Measurements from ENCODE around the gene ENC1. TPM values are rescaled to one million over a fixed set of nuclear protein-coding genes. Genes with fewer than 3 reads are reported as not detected.

Gene ENC1
- total RNA-seq, 2 experiments from 2014 or later = 2.2 to 3.4 TPM

DNA sequence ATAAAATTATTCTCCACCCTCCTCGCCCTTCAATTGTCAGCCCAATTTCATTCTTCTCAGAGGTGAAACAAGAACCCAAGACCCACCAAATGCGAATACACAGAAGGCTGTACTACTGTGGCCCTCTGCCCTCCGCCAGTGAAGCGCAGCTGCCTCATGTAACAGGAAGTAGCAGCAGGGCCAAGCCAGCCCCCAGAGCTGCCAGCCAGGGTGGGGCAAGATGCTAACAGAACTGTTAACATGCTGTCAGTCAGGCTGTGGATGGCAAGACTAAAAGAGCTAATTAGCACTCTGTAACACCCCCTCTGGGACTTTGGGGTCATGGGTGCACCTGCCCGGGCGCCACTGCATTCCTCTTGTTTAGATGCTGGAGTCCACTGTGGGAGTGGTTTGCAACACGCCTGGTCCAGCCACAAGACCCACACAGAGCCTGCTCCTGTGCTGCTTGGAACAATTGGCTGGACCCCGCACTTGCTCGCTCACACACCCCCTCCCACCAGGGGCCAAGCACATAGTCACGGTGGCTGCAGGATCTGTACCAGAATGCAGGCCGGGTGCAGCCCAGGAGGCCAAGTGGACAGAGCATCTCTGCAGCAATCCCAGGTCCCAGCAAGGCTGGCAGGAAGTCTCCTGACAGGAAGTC is 30.0 kb upstream of the ENC1 start:
- Mint-ChIP-seq H3K9me3 (peaks cover 3% of the 10 kb centered on the region), H3K27me3 (peaks cover 3% of the 10 kb centered on the region), H3K36me3 (ENCODE audit: low read depth) (no peaks in the 10 kb centered on the region), H3K4me1 (no peaks in the 10 kb centered on the region), H3K4me3 (no peak overlapping the region), H3K27ac (no peak overlapping the region)
- no peak for DNase-seq
- POLR2A ChIA-PET = no interaction called here
- CTCF ChIA-PET = no interaction called here

DNA sequence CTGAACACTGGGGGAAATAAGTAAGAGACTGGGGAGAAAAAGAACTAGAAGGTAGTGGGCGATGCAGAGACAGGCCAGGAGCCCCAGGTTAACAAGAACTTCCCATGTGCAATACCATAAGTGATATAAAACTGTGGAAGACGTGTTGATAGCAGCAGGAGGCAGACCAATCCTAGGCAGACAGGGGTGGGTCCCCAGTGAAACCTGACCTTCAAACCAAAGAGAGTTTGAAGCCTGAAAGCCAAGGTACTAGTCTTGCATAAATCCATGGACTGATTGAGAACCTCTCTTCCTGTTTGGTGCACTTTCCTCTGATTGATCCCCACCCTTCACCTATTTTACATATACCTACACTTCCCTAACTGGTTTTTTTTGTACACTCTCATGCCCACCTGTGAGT is 29.3 kb upstream of the ENC1 start:
- no peak overlapping the region for H3K4me3 Mint-ChIP-seq
- POLR2A ChIA-PET = no interaction called here

DNA sequence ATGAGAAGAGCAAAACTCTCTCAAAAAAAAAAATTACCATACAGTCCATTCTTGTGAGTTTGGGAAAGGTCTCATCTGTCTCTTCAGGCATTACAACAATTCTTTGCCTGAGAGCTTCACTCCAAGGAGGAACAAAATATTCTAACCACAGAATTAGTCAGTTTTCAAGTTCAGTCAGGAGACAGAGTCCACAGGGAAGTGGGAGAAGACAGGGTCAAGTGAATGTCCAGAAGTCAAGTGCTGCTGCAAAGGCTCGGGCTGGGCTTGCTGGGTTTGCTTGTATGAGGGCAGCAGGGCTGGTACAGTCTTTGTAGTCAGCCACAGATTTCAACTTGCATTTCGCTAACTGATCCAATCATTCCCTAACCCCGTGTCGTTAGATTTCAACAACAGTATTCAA is 26.9 kb upstream of the ENC1 start:
- Mint-ChIP-seq H3K27ac (no peak overlapping the region), H3K4me3 (no peak overlapping the region), H3K9me3 (peaks cover 3% of the 10 kb centered on the region), H3K36me3 (ENCODE audit: low read depth) (no peaks in the 10 kb centered on the region), H3K4me1 (no peaks in the 10 kb centered on the region), H3K27me3 (peaks cover 2% of the 10 kb centered on the region)
- CTCF ChIA-PET = interaction anchor here (0.6 kb wide), 1 partner anchor 423 kb away, joined by 3 read pairs; no protein-coding TSS in a partner anchor
- DNase-seq = no peak
- POLR2A ChIA-PET = interaction anchor here (0.6 kb wide), 1 partner anchor 83 kb away, joined by 3 read pairs; no protein-coding TSS in a partner anchor

More for the DNA sequence above, 29.3 kb upstream of the ENC1 start:
- Mint-ChIP-seq H3K36me3 (ENCODE audit: low read depth) (no peaks in the 10 kb centered on the region), H3K27ac (no peak overlapping the region), H3K27me3 (peaks cover 3% of the 10 kb centered on the region), H3K9me3 (peaks cover 3% of the 10 kb centered on the region), H3K4me1 (no peaks in the 10 kb centered on the region)
- no peak for DNase-seq
- CTCF ChIA-PET = no interaction called here

GRCh38 chr5:74665816-74666215 is 25.3 kb upstream of the ENC1 start:
- Mint-ChIP-seq H3K36me3 (ENCODE audit: low read depth) (no peaks in the 10 kb centered on the region), H3K27ac (no peak overlapping the region), H3K27me3 (peaks cover 10% of the 10 kb centered on the region), H3K9me3 (peaks cover 3% of the 10 kb centered on the region), H3K4me1 (no peaks in the 10 kb centered on the region), H3K4me3 (no peak overlapping the region)
- POLR2A ChIA-PET = no interaction called here
- CTCF ChIA-PET = interaction anchor here (0.6 kb wide), 1 partner anchor 235 kb away, joined by 3 read pairs; no protein-coding TSS in a partner anchor
- no peak for DNase-seq

- peaks cover 3% of the 10 kb centered on the region for H3K9me3 Mint-ChIP-seq
- ChIA-PET CTCF (no interaction called here), POLR2A (no interaction called here)
- H3K4me3 Mint-ChIP-seq = no peak overlapping the region
- H3K4me1 Mint-ChIP-seq = no peaks in the 10 kb centered on the region
- no peak overlapping the region for H3K27ac Mint-ChIP-seq
- no peak for DNase-seq
- no peaks in the 10 kb centered on the region for H3K36me3 Mint-ChIP-seq (ENCODE audit: low read depth)
- peaks cover 15% of the 10 kb centered on the region for H3K27me3 Mint-ChIP-seq
These were observed 24.7 kb upstream of the ENC1 start for GRCh38 chr5:74665273-74665672.

- ChIA-PET POLR2A (no interaction called here), CTCF (no interaction called here)
- no peaks in the 10 kb centered on the region for H3K36me3 Mint-ChIP-seq (ENCODE audit: low read depth)
- H3K4me3 Mint-ChIP-seq = no peak overlapping the region
- DNase-seq = no peak
- H3K9me3 Mint-ChIP-seq = peaks cover under 1% of the 10 kb centered on the region
- H3K4me1 Mint-ChIP-seq = no peaks in the 10 kb centered on the region
- peaks cover 16% of the 10 kb centered on the region for H3K27me3 Mint-ChIP-seq
- H3K27ac Mint-ChIP-seq = no peak overlapping the region
These were observed 24.0 kb upstream of the ENC1 start for GRCh38 chr5:74664551-74664950.

DNA sequence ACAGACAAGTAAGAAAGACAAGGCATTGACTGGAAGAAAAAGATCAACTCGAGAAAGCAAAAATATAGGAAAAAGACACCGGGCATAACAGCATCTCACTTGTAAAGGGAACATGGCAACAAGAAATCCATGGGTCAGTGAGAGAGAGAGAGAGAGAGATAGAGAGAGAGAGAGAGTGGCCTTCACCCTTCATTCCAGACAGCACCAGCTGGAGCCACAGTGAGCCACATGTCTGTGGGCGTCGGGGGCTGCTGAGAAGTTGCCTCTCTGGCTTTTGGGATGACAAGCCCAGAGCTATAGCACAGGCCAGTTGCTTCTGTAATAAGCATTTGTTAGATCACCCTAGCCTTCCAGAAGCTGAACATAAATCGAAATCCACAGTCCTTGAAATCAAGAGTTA is 20.3 kb upstream of the ENC1 start:
- CTCF ChIA-PET = interaction anchor here (1.2 to 1.4 kb wide), 2 partner anchors 12 to 20 kb away, joined by 4 to 6 read pairs; no protein-coding TSS in a partner anchor
- Mint-ChIP-seq H3K4me1 (no peaks in the 10 kb centered on the region), H3K27ac (no peak overlapping the region), H3K4me3 (no peak overlapping the region), H3K36me3 (ENCODE audit: low read depth) (no peaks in the 10 kb centered on the region), H3K27me3 (peaks cover 23% of the 10 kb centered on the region), H3K9me3 (no peaks in the 10 kb centered on the region)
- POLR2A ChIA-PET = interaction anchor here (0.5 kb wide), 1 partner anchor 288 kb away, joined by 3 read pairs; no protein-coding TSS in a partner anchor
- no peak for DNase-seq

DNA sequence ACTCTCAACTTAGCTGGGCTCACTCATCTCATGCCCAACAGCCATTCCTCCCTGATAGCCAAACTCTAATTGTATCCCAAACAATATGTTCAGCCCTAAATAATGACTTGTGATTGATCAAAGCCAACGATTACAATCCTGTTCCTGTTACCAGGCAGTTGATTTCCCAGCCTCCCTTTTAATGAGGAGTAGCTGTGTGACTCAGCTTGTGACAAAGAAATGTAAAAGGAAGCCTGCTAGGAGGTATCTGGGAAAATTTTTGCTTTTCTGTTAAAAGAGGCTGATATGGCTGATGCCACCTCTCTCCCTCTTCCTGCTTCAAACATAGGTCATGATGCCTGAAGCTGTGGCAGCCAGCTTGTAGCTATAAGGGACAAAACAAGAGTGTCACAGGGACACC is 19.6 kb upstream of the ENC1 start:
- no peaks in the 10 kb centered on the region for H3K9me3 Mint-ChIP-seq
- CTCF ChIA-PET = interaction anchor here (0.5 to 1.2 kb wide), 2 partner anchors 11 to 208 kb away, joined by 4 to 6 read pairs; no protein-coding TSS in a partner anchor
- H3K27me3 Mint-ChIP-seq = peaks cover 23% of the 10 kb centered on the region

GRCh38 chr5:74659172-74659571 is 18.6 kb upstream of the ENC1 start:
- CTCF ChIA-PET = no interaction called here
- POLR2A ChIA-PET = no interaction called here
- Mint-ChIP-seq H3K27ac (no peak overlapping the region), H3K4me1 (no peaks in the 10 kb centered on the region), H3K36me3 (ENCODE audit: low read depth) (no peaks in the 10 kb centered on the region), H3K4me3 (no peak overlapping the region), H3K27me3 (peaks cover 23% of the 10 kb centered on the region), H3K9me3 (no peaks in the 10 kb centered on the region)
- DNase-seq = no peak

More for the DNA sequence above, 19.6 kb upstream of the ENC1 start:
- Mint-ChIP-seq H3K4me1 (no peaks in the 10 kb centered on the region), H3K27ac (no peak overlapping the region), H3K4me3 (no peak overlapping the region), H3K36me3 (ENCODE audit: low read depth) (no peaks in the 10 kb centered on the region)
- DNase-seq = no peak
- POLR2A ChIA-PET = no interaction called here

DNA sequence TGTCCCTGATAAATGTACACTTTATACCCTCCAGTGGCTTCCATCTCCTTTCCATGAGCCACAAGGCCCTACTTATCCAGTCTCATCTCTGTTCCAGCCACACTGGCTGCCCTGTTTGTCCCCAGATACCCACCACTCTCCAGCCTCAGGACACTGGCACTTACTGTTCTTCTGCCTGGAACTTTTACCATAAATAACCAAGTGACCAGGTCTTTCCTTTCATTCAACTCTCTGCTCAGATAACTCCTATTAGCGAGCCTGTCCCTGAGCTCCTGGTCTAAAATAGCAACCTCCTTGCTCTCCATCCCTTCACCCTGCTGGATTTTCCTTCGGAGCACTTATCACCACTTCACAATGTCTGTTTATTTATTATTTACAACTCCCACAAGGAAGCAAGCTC is 16.6 kb upstream of the ENC1 start:
- Mint-ChIP-seq H3K27ac (no peak overlapping the region), H3K4me1 (no peaks in the 10 kb centered on the region), H3K4me3 (no peak overlapping the region), H3K9me3 (no peaks in the 10 kb centered on the region), H3K27me3 (peaks cover 21% of the 10 kb centered on the region), H3K36me3 (ENCODE audit: low read depth) (no peaks in the 10 kb centered on the region)
- no peak for DNase-seq
- CTCF ChIA-PET = interaction anchor here (0.8 to 1.0 kb wide), 3 partner anchors 12 to 32 kb away, joined by 3 read pairs; no protein-coding TSS in a partner anchor
- POLR2A ChIA-PET = no interaction called here

DNA sequence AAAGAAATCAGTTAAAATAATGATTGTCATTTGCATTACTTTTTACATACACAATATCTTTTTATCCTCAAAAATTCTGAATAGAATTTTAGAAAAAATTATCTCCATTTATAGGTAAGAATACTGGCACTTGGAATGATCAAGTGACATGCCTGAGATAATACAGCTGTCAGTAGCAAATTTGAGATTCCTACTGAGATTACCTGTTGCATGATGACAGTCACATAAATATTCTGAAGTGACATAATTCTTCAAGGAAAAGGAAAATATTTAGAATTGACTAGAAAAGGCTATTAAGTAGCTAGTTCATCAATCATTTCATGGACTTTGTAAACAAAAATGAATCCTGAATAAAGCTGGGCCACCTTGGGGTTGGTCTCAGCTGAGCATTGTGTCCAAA is 15.2 kb upstream of the ENC1 start:
- Mint-ChIP-seq H3K4me1 (no peaks in the 10 kb centered on the region), H3K27ac (no peak overlapping the region), H3K27me3 (peaks cover 15% of the 10 kb centered on the region), H3K36me3 (ENCODE audit: low read depth) (no peaks in the 10 kb centered on the region), H3K4me3 (no peak overlapping the region), H3K9me3 (no peaks in the 10 kb centered on the region)
- POLR2A ChIA-PET = no interaction called here
- DNase-seq = no peak
- CTCF ChIA-PET = no interaction called here

DNA sequence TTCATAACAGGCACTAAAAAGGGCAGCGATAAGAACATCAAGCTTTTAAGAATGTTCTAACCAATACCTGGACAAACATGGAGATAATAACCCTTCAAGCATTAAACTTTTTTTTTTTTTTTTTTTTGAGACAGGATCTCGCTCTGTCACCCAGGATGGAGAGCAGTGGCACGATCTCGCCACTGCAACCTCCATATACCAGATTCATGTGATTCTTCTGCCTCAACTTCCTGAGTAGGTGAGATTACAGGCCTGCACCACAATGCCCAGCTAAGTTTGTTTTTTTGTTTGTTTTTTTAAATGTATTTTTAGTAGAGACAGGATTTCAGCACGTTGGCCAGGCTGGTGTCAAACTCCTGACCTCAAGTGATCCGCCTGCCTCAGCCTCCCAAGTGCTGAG is 14.7 kb upstream of the ENC1 start:
- Mint-ChIP-seq H3K27ac (no peak overlapping the region), H3K9me3 (no peaks in the 10 kb centered on the region), H3K4me3 (no peak overlapping the region), H3K4me1 (no peaks in the 10 kb centered on the region), H3K27me3 (peaks cover 11% of the 10 kb centered on the region), H3K36me3 (ENCODE audit: low read depth) (no peaks in the 10 kb centered on the region)
- POLR2A ChIA-PET = no interaction called here
- no peak for DNase-seq
- CTCF ChIA-PET = interaction anchor here (0.7 to 1.6 kb wide), 2 partner anchors 490 to 753 kb away, joined by 4 read pairs; no protein-coding TSS in a partner anchor

DNA sequence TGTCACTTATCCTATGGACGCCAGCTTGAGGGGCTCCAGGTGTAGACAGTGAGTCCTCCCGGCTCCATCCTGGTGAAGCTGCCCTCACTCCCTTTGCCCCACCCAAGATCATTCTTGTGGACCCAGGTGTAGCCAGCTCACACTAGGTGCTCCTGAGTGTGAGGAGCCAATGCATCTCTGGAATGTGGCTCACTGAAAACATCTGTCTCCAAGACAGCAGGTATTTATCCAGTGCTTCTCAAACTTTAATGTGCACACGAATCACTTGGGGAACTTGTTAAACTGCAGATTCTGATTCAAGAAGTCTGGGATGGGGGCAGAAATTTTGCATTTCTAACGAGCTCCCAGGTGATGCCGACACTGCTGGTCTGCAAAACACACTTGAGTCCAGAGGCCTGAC is 13.5 kb upstream of the ENC1 start:
- Mint-ChIP-seq H3K27me3 (peaks cover 8% of the 10 kb centered on the region), H3K4me1 (no peaks in the 10 kb centered on the region), H3K27ac (no peak overlapping the region), H3K9me3 (no peaks in the 10 kb centered on the region), H3K36me3 (ENCODE audit: low read depth) (no peaks in the 10 kb centered on the region), H3K4me3 (no peak overlapping the region)
- DNase-seq = no peak
- CTCF ChIA-PET = interaction anchor here (1.6 kb wide), 1 partner anchor 752 kb away, joined by 4 read pairs; no protein-coding TSS in a partner anchor
- POLR2A ChIA-PET = no interaction called here

DNA sequence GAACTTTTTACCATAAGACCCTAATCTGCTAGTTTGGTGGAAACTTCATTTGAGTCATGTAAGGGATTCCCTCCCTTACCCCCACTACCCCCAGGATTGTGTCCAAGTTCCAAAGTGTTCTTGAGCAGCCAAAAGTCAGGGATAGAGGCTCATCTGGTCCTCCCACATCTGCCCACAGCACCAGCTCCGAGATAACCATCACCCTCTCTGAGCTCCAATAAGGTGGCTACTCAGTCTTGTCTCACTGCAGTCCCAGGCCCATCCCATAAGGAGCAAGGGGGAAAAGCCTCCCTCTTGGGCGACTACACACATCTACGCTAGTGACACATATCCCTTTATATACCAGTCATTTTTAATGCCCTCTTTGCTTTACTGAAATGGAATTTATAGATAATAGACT is 12.0 kb upstream of the ENC1 start:
- H3K9me3 Mint-ChIP-seq = no peaks in the 10 kb centered on the region
- no peak for DNase-seq

More for the DNA sequence above, 12.0 kb upstream of the ENC1 start:
- POLR2A ChIA-PET = no interaction called here
- CTCF ChIA-PET = interaction anchor here (1.3 kb wide), 1 partner anchor 13 kb away, joined by 4 read pairs; no protein-coding TSS in a partner anchor
- peaks cover 8% of the 10 kb centered on the region for H3K27me3 Mint-ChIP-seq
- H3K4me1 Mint-ChIP-seq = peaks cover 7% of the 10 kb centered on the region
- no peak overlapping the region for H3K4me3 Mint-ChIP-seq
- no peak overlapping the region for H3K27ac Mint-ChIP-seq
- H3K36me3 Mint-ChIP-seq (ENCODE audit: low read depth) = no peaks in the 10 kb centered on the region

Data from activated CD4-positive, alpha-beta T cell treated with anti-CD3 and anti-CD28 coated beads, Interleukin-2, amount 10 ng/mL, durations not matched to agents 7 days and 5 days (primary cell).